Activated B cell treated with CpG ODN at 0.5 μM for 24 hours (primary cell): ENCODE measurements around the gene KCNS3. TPM values are rescaled to one million over a fixed set of nuclear protein-coding genes. Genes with fewer than 3 reads are reported as not detected.

Source experiments
- ATAC-seq: fragments of 200-7000 bp; cut with Tn5 transposase; one replicate; pipeline ENCODE4 v1.10.0; 2021; ENCODE audit warnings: low read depth, mild to moderate bottlenecking, moderate library complexity
- CTCF ChIA-PET: fragments of 350-600 bp; sonication (Branson Sonifier 250); formaldehyde crosslinking; loops from one replicate; lab custom pipeline; 2021; ENCODE audit warnings: antibody characterized with exemption; lab: Charles Lee
- POLR2A ChIA-PET: fragments of 350-600 bp; sonication (Branson Sonifier 250); formaldehyde crosslinking; loops from one replicate; lab custom pipeline; 2021; ENCODE audit warnings: antibody characterized with exemption; lab: Charles Lee
- DNase-seq: peaks from one replicate; pipeline ENCODE4 v3.0.0; 2022
- H3K27ac Mint-ChIP-seq: one replicate; pipeline ENCODE4 v1.8.0; 2020; ENCODE audit warnings: mixed read lengths
- H3K27me3 Mint-ChIP-seq: one replicate; pipeline ENCODE4 v1.8.0; 2021; ENCODE audit warnings: mixed read lengths
- H3K36me3 Mint-ChIP-seq: one replicate; pipeline ENCODE4 v1.8.0; 2021; ENCODE audit warnings: low read depth, mixed read lengths
- H3K4me1 Mint-ChIP-seq: one replicate; pipeline ENCODE4 v1.8.0; 2021; ENCODE audit warnings: mixed read lengths
- H3K4me3 Mint-ChIP-seq: one replicate; pipeline ENCODE4 v1.8.0; 2020; ENCODE audit warnings: mild to moderate bottlenecking, mixed read lengths
- H3K9me3 Mint-ChIP-seq: one replicate; pipeline ENCODE4 v1.8.0; 2020; ENCODE audit warnings: mixed read lengths
- CTCF ChIP-seq: fragments of 200-600 bp; IDR thresholded peaks from one replicate; pipeline ENCODE4 v1.8.0; 2022; ENCODE audit warnings: antibody characterized with exemption, mild to moderate bottlenecking
- intact Hi-C: fragments of 100-400 bp; cut with micrococcal nuclease; formaldehyde crosslinking; loops from one replicate; pipeline ENCODE4 v1.15.1; 2024
- total RNA-seq: library from RNA; stranded (reverse); gene quantifications from 2 replicates; pipeline ENCODE4 v1.2.3, GENCODE V29; 2022

Gene KCNS3
- total RNA-seq, 1 donor from 2014 or later = 1.5 TPM

- Mint-ChIP-seq H3K4me3 (no peak overlapping the region), H3K27ac (no peak overlapping the region), H3K36me3 (peaks cover 2% of the 10 kb centered on the region), H3K9me3 (peaks cover 12% of the 10 kb centered on the region), H3K4me1 (no peaks in the 10 kb centered on the region), H3K27me3 (peaks cover 33% of the 10 kb centered on the region)
- ChIA-PET POLR2A (no interaction called here), CTCF (no interaction called here)
- no peak for ATAC-seq
- TF ChIP-seq CTCF = no peak
- intact Hi-C loops = no loop called here
- DNase-seq = no peak
Measured at GRCh38 chr2:17892770-17893534, 14.5 kb downstream of the KCNS3 start.

GRCh38 chr2:17894005-17894404, 15.5 kb downstream of the KCNS3 start:
- H3K4me3 Mint-ChIP-seq = no peak overlapping the region
- no peak for DNase-seq
- no peak for TF ChIP-seq CTCF
- peaks cover 12% of the 10 kb centered on the region for H3K9me3 Mint-ChIP-seq
- peaks cover 2% of the 10 kb centered on the region for H3K36me3 Mint-ChIP-seq
- no peak for ATAC-seq
- no peaks in the 10 kb centered on the region for H3K4me1 Mint-ChIP-seq
- H3K27ac Mint-ChIP-seq = no peak overlapping the region
- POLR2A ChIA-PET = no interaction called here
- CTCF ChIA-PET = no interaction called here
- intact Hi-C loops = no loop called here
- H3K27me3 Mint-ChIP-seq = peaks cover 31% of the 10 kb centered on the region

- POLR2A ChIA-PET = no interaction called here
- H3K27me3 Mint-ChIP-seq = peaks cover 31% of the 10 kb centered on the region
- H3K27ac Mint-ChIP-seq = no peak overlapping the region
- H3K4me1 Mint-ChIP-seq = no peaks in the 10 kb centered on the region
- peaks cover 2% of the 10 kb centered on the region for H3K36me3 Mint-ChIP-seq
- no peak for TF ChIP-seq CTCF
- CTCF ChIA-PET = no interaction called here
- no peak for DNase-seq
- no peak for ATAC-seq
- intact Hi-C loops = no loop called here
- H3K4me3 Mint-ChIP-seq = no peak overlapping the region
- H3K9me3 Mint-ChIP-seq = peaks cover 12% of the 10 kb centered on the region
Measured at GRCh38 chr2:17894556-17894955, 16.1 kb downstream of the KCNS3 start.

- TF ChIP-seq CTCF = no peak
- Mint-ChIP-seq H3K27ac (no peak overlapping the region), H3K4me3 (no peak overlapping the region), H3K4me1 (no peaks in the 10 kb centered on the region), H3K9me3 (no peaks in the 10 kb centered on the region), H3K27me3 (peaks cover 24% of the 10 kb centered on the region), H3K36me3 (no peaks in the 10 kb centered on the region)
- no peak for DNase-seq
- ChIA-PET CTCF (no interaction called here), POLR2A (no interaction called here)
- intact Hi-C loops = no loop called here
- ATAC-seq = no peak
Measured at GRCh38 chr2:17899871-17900270, 21.4 kb downstream of the KCNS3 start.

GRCh38 chr2:17901246-17901645, 22.8 kb downstream of the KCNS3 start:
- no peaks in the 10 kb centered on the region for H3K36me3 Mint-ChIP-seq
- H3K9me3 Mint-ChIP-seq = no peaks in the 10 kb centered on the region
- ATAC-seq (no peak), DNase-seq (no peak)
- intact Hi-C loops = no loop called here
- no peak for TF ChIP-seq CTCF
- peaks cover 19% of the 10 kb centered on the region for H3K27me3 Mint-ChIP-seq
- CTCF ChIA-PET = no interaction called here
- POLR2A ChIA-PET = no interaction called here
- H3K4me1 Mint-ChIP-seq = no peaks in the 10 kb centered on the region
- no peak overlapping the region for H3K27ac Mint-ChIP-seq
- no peak overlapping the region for H3K4me3 Mint-ChIP-seq
